Subcutaneous adipose tissue (tissue), 4 donors: Measurements from ENCODE around the gene RIBC1. TPM values are rescaled to one million over a fixed set of nuclear protein-coding genes. Genes with fewer than 3 reads are reported as not detected.

ENCODE experiments used
- CTCF ChIP-seq: fragments of 450-650 bp; IDR thresholded peaks from one replicate; pipeline ENCODE4 v1.5.1; 2016; ENCODE audit warnings: low read depth, mild to moderate bottlenecking, control low read depth, antibody characterized with exemption, moderate library complexity
- total RNA-seq, 4 donors: library from RNA; depleted of rRNA; stranded (reverse); fragments of >200 nt; gene quantifications; one replicate each; pipeline ENCODE4 v1.1.0, GENCODE V29; 2016

RIBC1 gene
- total RNA-seq, 4 donors from 2014 or later, result 0.51 TPM; not detected in 3

- no peak for TF ChIP-seq CTCF
Observed at GRCh38 chrX:53447441-53447840, 24.8 kb downstream of the RIBC1 start.

GRCh38 chrX:53449632-53450031 is 27.0 kb downstream of the RIBC1 start:
- TF ChIP-seq CTCF, result no peak

- TF ChIP-seq CTCF, result no peak
Observed at GRCh38 chrX:53452812-53453211, 30.1 kb downstream of the RIBC1 start.

GRCh38 chrX:53456254-53456653 is 33.6 kb downstream of the RIBC1 start:
- no peak for TF ChIP-seq CTCF

- no peak for TF ChIP-seq CTCF
Observed at GRCh38 chrX:53458082-53458481, 35.4 kb downstream of the RIBC1 start.

- no peak for TF ChIP-seq CTCF
Observed at GRCh38 chrX:53471346-53471745, 48.7 kb downstream of the RIBC1 start.

- TF ChIP-seq CTCF, result no peak
Observed at GRCh38 chrX:53474707-53475106, 52.0 kb downstream of the RIBC1 start.
